ENCODE measurements around the gene SLC39A10. TPM values are rescaled to one million over a fixed set of nuclear protein-coding genes. Genes with fewer than 3 reads are reported as not detected.
A peak's percentile ranks its signal among the peaks of the same experiment; 100 is the strongest.

SLC39A10 gene
- total and polyA plus RNA-seq, 2 donors (not counting 3 experiments of a cell fraction or from before 2014, with no cell fraction given): 11.4 to 39.9 TPM

DNA sequence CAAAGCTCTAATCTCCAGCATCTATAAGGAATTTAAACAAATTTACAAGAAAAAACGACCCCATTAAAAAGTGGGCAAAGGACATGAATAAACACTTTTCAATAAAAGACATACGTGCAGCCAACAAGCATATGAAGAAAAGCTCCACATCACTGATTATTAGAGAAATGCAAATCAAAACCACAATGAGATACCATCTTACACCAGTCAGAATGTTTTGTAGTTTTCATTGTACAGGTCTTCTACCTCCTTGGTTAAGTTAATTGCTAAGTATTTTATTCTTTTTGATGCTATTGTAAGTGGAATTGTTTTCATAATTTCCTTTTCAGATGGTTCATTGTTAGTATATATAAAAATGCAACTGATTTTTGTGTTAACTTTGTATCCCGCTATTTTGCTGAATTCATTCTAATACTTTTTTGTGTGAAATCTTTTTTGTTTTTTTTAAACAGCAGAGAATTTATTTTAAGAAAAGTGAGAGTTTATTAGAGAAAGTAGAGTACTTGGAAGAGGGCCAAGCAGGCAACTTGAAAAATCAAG, 40.7 kb downstream of the SLC39A10 start:
- H4K20me1 ChIP-seq (replicated peaks; ENCODE audit: control insufficient read depth, extremely low read depth, insufficient read depth, low read length): no peaks in the 10 kb centered on the region
- no peaks in the 10 kb centered on the region for H3K9me1 ChIP-seq (replicated peaks; ENCODE audit: control insufficient read depth, extremely low read depth, insufficient read depth, low read length)
- no TSS peak for BruUV-seq (replicated peaks)
- no peak overlapping the region for H2AFZ ChIP-seq (ENCODE audit: low read depth, low read length)
- H3K36me3 ChIP-seq (ENCODE audit: control insufficient read depth in 2 of 2, extremely low read depth in 1 of 2, insufficient read depth in 2 of 2, low read length in 2 of 2): no peaks in the 10 kb centered on the region
- ChIA-PET CTCF (no interaction called here), POLR2A (no interaction called here)
- peak; percentile 3 for DNase-seq (ENCODE audit: low read depth, low spot score)
- H3K9ac ChIP-seq (replicated peaks; ENCODE audit: extremely low read depth, insufficient read depth, low read length): no peak overlapping the region
- peaks cover 17% of the 10 kb centered on the region for H3K79me2 ChIP-seq (ENCODE audit: control insufficient read depth, insufficient read depth, low read length)
- no peak overlapping the region for H3K27ac ChIP-seq (ENCODE audit: insufficient read depth, low read depth, low read length)
- intact Hi-C loops (cut with micrococcal nuclease) (no loop called here), dilution Hi-C loops (cut with MboI; ENCODE audit: extremely low pct_ligation_motif_present, low sequenced_read_pairs) (no loop called here)
- H3K4me1 ChIP-seq (ENCODE audit: control insufficient read depth, extremely low read depth, insufficient read depth, low read length): no peaks in the 10 kb centered on the region
- FAIRE-seq: no peak
- no peak overlapping the region for H3K4me2 ChIP-seq (ENCODE audit: insufficient read depth, low read length)
- no peaks in the 10 kb centered on the region for H3K9me3 ChIP-seq (replicated peaks; ENCODE audit: control insufficient read depth, insufficient read depth, low read length)
- TF ChIP-seq POLR2AphosphoS5 (IDR thresholded peaks at IDR 0.05; ENCODE audit: insufficient read depth, low read depth, low read length) (no peak), GATA2 (IDR thresholded peaks at IDR 0.05; ENCODE audit: insufficient read depth, insufficient read length, low read depth, low read length) (no peak)
- TF ChIP-seq, protein P1, sequence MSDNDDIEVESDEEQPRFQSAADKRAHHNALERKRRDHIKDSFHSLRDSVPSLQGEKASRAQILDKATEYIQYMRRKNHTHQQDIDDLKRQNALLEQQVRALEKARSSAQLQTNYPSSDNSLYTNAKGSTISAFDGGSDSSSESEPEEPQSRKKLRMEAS (IDR thresholded peaks at IDR 0.05; ENCODE audit: insufficient read depth, insufficient read length): no peak
- no peaks in the 10 kb centered on the region for H3K27me3 ChIP-seq (ENCODE audit: control insufficient read depth in 2 of 2, insufficient read depth in 2 of 2, low read length in 2 of 2)
- H3K4me3 ChIP-seq (replicated peaks in 1 of 3; ENCODE audit: insufficient read depth in 1 of 3, low read depth in 1 of 3, low read length in 3 of 3): no peak overlapping the region

- Histone ChIP-seq H2AFZ (ENCODE audit: low read depth, low read length) (no peak overlapping the region), H3K9ac (replicated peaks; ENCODE audit: extremely low read depth, insufficient read depth, low read length) (no peak overlapping the region), H4K20me1 (replicated peaks; ENCODE audit: control insufficient read depth, extremely low read depth, insufficient read depth, low read length) (no peaks in the 10 kb centered on the region), H3K36me3 (ENCODE audit: control insufficient read depth in 2 of 2, extremely low read depth in 1 of 2, insufficient read depth in 2 of 2, low read length in 2 of 2) (no peaks in the 10 kb centered on the region), H3K27ac (ENCODE audit: insufficient read depth, low read depth, low read length) (no peak overlapping the region), H3K4me1 (ENCODE audit: control insufficient read depth, extremely low read depth, insufficient read depth, low read length) (no peaks in the 10 kb centered on the region), H3K79me2 (ENCODE audit: control insufficient read depth, insufficient read depth, low read length) (peaks cover 8% of the 10 kb centered on the region), H3K4me2 (ENCODE audit: insufficient read depth, low read length) (no peak overlapping the region), H3K4me3 (replicated peaks in 1 of 3; ENCODE audit: insufficient read depth in 1 of 3, low read depth in 1 of 3, low read length in 3 of 3) (no peak overlapping the region), H3K9me3 (replicated peaks; ENCODE audit: control insufficient read depth, insufficient read depth, low read length) (no peaks in the 10 kb centered on the region), H3K9me1 (replicated peaks; ENCODE audit: control insufficient read depth, extremely low read depth, insufficient read depth, low read length) (no peaks in the 10 kb centered on the region), H3K27me3 (ENCODE audit: control insufficient read depth in 2 of 2, insufficient read depth in 2 of 2, low read length in 2 of 2) (no peaks in the 10 kb centered on the region)
- intact Hi-C loops (cut with micrococcal nuclease) (no loop called here), dilution Hi-C loops (cut with MboI; ENCODE audit: extremely low pct_ligation_motif_present, low sequenced_read_pairs) (no loop called here)
- DNase-seq (ENCODE audit: low read depth, low spot score): no peak
- POLR2A ChIA-PET: no interaction called here
- TF ChIP-seq, protein P1 (IDR thresholded peaks at IDR 0.05; ENCODE audit: insufficient read depth, insufficient read length): no peak
- TF ChIP-seq POLR2A (IDR thresholded peaks at IDR 0.05; ENCODE audit: low read depth, low read length): no peak
- TF ChIP-seq EZH2 (IDR thresholded peaks at IDR 0.05; ENCODE audit: borderline replicate concordance, low read depth, low read length, severe bottlenecking): no peak
- no peak for TF ChIP-seq JUN (IDR thresholded peaks at IDR 0.05; ENCODE audit: borderline replicate concordance, insufficient read depth, insufficient read length, low read depth)
- TF ChIP-seq, protein P2, sequence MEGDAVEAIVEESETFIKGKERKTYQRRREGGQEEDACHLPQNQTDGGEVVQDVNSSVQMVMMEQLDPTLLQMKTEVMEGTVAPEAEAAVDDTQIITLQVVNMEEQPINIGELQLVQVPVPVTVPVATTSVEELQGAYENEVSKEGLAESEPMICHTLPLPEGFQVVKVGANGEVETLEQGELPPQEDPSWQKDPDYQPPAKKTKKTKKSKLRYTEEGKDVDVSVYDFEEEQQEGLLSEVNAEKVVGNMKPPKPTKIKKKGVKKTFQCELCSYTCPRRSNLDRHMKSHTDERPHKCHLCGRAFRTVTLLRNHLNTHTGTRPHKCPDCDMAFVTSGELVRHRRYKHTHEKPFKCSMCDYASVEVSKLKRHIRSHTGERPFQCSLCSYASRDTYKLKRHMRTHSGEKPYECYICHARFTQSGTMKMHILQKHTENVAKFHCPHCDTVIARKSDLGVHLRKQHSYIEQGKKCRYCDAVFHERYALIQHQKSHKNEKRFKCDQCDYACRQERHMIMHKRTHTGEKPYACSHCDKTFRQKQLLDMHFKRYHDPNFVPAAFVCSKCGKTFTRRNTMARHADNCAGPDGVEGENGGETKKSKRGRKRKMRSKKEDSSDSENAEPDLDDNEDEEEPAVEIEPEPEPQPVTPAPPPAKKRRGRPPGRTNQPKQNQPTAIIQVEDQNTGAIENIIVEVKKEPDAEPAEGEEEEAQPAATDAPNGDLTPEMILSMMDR (IDR thresholded peaks at IDR 0.05; ENCODE audit: extremely low read depth in 1 of 2, insufficient read depth in 1 of 2, low read depth in 1 of 2, low read length in 2 of 2): no peak
- no peak for TF ChIP-seq POLR2AphosphoS5 (IDR thresholded peaks at IDR 0.05; ENCODE audit: insufficient read depth, low read depth, low read length)
- TF ChIP-seq GATA2 (IDR thresholded peaks at IDR 0.05; ENCODE audit: insufficient read depth, insufficient read length, low read depth, low read length): no peak
- no peak for TF ChIP-seq MYC (IDR thresholded peaks at IDR 0.05; ENCODE audit: low read depth, low read length)
- TF ChIP-seq FOS (IDR thresholded peaks at IDR 0.05; ENCODE audit: borderline replicate concordance, insufficient read depth, low read length): no peak
- no peak for FAIRE-seq
- CTCF ChIA-PET: no interaction called here
- no TSS peak for BruUV-seq (replicated peaks)
These were observed 43.5 kb downstream of the SLC39A10 start for GRCh38 chr2:195700480-195700879.
